ENCODE results near the gene PSME3. TPM values are rescaled to one million over a fixed set of nuclear protein-coding genes. Genes with fewer than 3 reads are reported as not detected.

PSME3 gene
- total RNA-seq, 1 donor from 2014 or later: 40.7 TPM

Other genes with a start within 250 kb of the PSME3 start
- gene RETREG3, start 224.0 kb upstream of the PSME3 start, total RNA-seq: 56.3 TPM
- gene TUBG1, start 223.7 kb upstream of the PSME3 start, total RNA-seq: 26.5 TPM
- gene TUBG2, start 174.1 kb upstream of the PSME3 start, total RNA-seq: 7.6 TPM
- gene PLEKHH3, start 156.4 kb upstream of the PSME3 start, total RNA-seq: 27.6 TPM
- 0.13 TPM for gene CCR10, start 151.6 kb upstream of the PSME3 start, total RNA-seq
- gene CNTNAP1, start 150.9 kb upstream of the PSME3 start, total RNA-seq: 0.93 TPM
- gene EZH1, start 88.4 kb upstream of the PSME3 start, total RNA-seq: 12.1 TPM
- 3.4 TPM for gene RAMP2, start 72.2 kb upstream of the PSME3 start, total RNA-seq
- gene VPS25, start 59.9 kb upstream of the PSME3 start, total RNA-seq: 30.9 TPM
- 0.53 TPM for gene WNK4, start 52.8 kb upstream of the PSME3 start, total RNA-seq
- 62.9 TPM for gene COA3, start 34.7 kb upstream of the PSME3 start, total RNA-seq
- not detected for gene CNTD1, start 34.5 kb upstream of the PSME3 start, total RNA-seq
- gene BECN1, start 9.1 kb upstream of the PSME3 start, total RNA-seq: 37.6 TPM
- 2.6 TPM for gene AOC2, start 11.2 kb downstream of the PSME3 start, total RNA-seq
- gene AOC3, start 17.8 kb downstream of the PSME3 start, total RNA-seq: 8.6 TPM
- 440 TPM for gene G6PC1, start 67.4 kb downstream of the PSME3 start, total RNA-seq
- gene AARSD1, start 131.1 kb downstream of the PSME3 start, total RNA-seq: 17.2 TPM
- gene PTGES3L, start 146.7 kb downstream of the PSME3 start, total RNA-seq: 0.25 TPM
- gene RUNDC1, start 147.2 kb downstream of the PSME3 start, total RNA-seq: 5.3 TPM
- gene RPL27, start 165.0 kb downstream of the PSME3 start, total RNA-seq: 293 TPM
- 13.7 TPM for gene IFI35, start 173.4 kb downstream of the PSME3 start, total RNA-seq
- 41.5 TPM for gene VAT1, start 189.0 kb downstream of the PSME3 start, total RNA-seq
- gene RND2, start 191.8 kb downstream of the PSME3 start, total RNA-seq: 3.6 TPM

Data from left lobe of liver (tissue), 1 donor.